Hepatocyte (in vitro differentiated cells): Measurements from ENCODE around the gene EXOC3L1. TPM values are rescaled to one million over a fixed set of nuclear protein-coding genes. Genes with fewer than 3 reads are reported as not detected.

Source experiments
- DNase-seq: peaks from one replicate; pipeline ENCODE4 v3.0.0-alpha.2; 2016; ENCODE audit warnings: low spot score
- H2AFZ ChIP-seq: fragments of 200-600 bp; sonication (generic); 2 replicates; pipeline ENCODE4 v1.6.0; 2016; ENCODE audit warnings: antibody characterized with exemption, mild to moderate bottlenecking
- H3K27ac ChIP-seq: fragments of 200-600 bp; sonication (generic); 2 replicates; pipeline ENCODE4 v1.5.1; 2016; ENCODE audit warnings: mild to moderate bottlenecking
- H3K27me3 ChIP-seq: fragments of 200-600 bp; sonication (generic); 2 replicates; pipeline ENCODE4 v1.6.1; 2016
- H3K36me3 ChIP-seq: fragments of 200-600 bp; sonication (generic); replicated peaks from 2 replicates; pipeline ENCODE4 v1.5.1; 2016; ENCODE audit warnings: low read depth; ENCODE audit not compliant: insufficient read depth
- H3K4me1 ChIP-seq: fragments of 200-600 bp; sonication (generic); 2 replicates; pipeline ENCODE4 v1.5.1; 2016; ENCODE audit warnings: mild to moderate bottlenecking, moderate library complexity; ENCODE audit not compliant: insufficient read depth
- H3K4me2 ChIP-seq: fragments of 200-600 bp; sonication (generic); 2 replicates; pipeline ENCODE4 v1.6.0; 2016
- H3K4me3 ChIP-seq: fragments of 200-600 bp; sonication (generic); 2 replicates; pipeline ENCODE4 v1.5.1; 2016; ENCODE audit warnings: mild to moderate bottlenecking
- H3K79me2 ChIP-seq: fragments of 200-600 bp; sonication (generic); 2 replicates; pipeline ENCODE4 v1.6.0; 2017; ENCODE audit warnings: mild to moderate bottlenecking
- H3K9me2 ChIP-seq: fragments of 200-600 bp; sonication (generic); replicated peaks from 2 replicates; pipeline ENCODE4 v1.6.0; 2017; ENCODE audit warnings: mild to moderate bottlenecking; ENCODE audit not compliant: insufficient read depth
- H3K9me3 ChIP-seq: fragments of 200-600 bp; sonication (generic); 2 replicates; pipeline ENCODE4 v1.5.1; 2016; ENCODE audit warnings: low read depth, mild to moderate bottlenecking
- H4K20me1 ChIP-seq: fragments of 200-600 bp; sonication (generic); 2 replicates; pipeline ENCODE4 v1.6.0; 2016; ENCODE audit warnings: mild to moderate bottlenecking; ENCODE audit not compliant: insufficient read depth, poor library complexity, severe bottlenecking
- EZH2 ChIP-seq: fragments of 200-600 bp; sonication (generic); IDR thresholded peaks from 2 replicates; pipeline ENCODE4 v1.6.1; 2016; ENCODE audit warnings: antibody characterized with exemption, mild to moderate bottlenecking, borderline replicate concordance
- EZH2phosphoT487 ChIP-seq: fragments of 200-600 bp; sonication (generic); IDR thresholded peaks from one replicate; pipeline ENCODE4 v1.6.1; 2018; ENCODE audit warnings: antibody characterized with exemption, mild to moderate bottlenecking, low read depth, moderate library complexity; ENCODE audit not compliant: unreplicated experiment, severe bottlenecking
- WGBS: methylation state at CpG from one replicate; pipeline ENCODE4 v1.1.6; 2016; ENCODE audit warnings: low lambda C conversion rate; ENCODE audit errors: missing lambda C conversion rate; 5-methylcytosine and 5-hydroxymethylcytosine counted together
- polyA plus RNA-seq: library from polyadenylated mRNA; unstranded; fragments of >200 nt; fragmentation: Nextera tagmentation; extraction: Ambion mirVana; gene quantifications from 2 replicates; pipeline ENCODE4 v1.2.1, GENCODE V29; 2016
- total RNA-seq: library from RNA; depleted of rRNA; stranded (reverse); fragments of >200 nt; gene quantifications from 2 replicates; pipeline ENCODE4 v1.2.3, GENCODE V29; 2014
- TF ChIP-seq, protein P1 (sequence below): fragments of 200-600 bp; sonication (generic); IDR thresholded peaks from 2 replicates; pipeline ENCODE4 v1.5.1; 2016; ENCODE audit warnings: antibody characterized with exemption, mild to moderate bottlenecking; ENCODE audit not compliant: poor library complexity

EXOC3L1 gene
- total and polyA plus RNA-seq, 2 experiments from 2014 or later: 0.33 to 2.0 TPM

GRCh38 chr16:67186550-67186950 is 3.4 kb downstream of the EXOC3L1 start:
- Histone ChIP-seq H3K9me2 (no peaks in the 10 kb centered on the region), H3K4me1 (peaks cover 11% of the 10 kb centered on the region), H3K79me2 (peaks cover 12% of the 10 kb centered on the region), H3K36me3 (no peaks in the 10 kb centered on the region), H2AFZ (no peak overlapping the region), H4K20me1 (no peaks in the 10 kb centered on the region), H3K4me2 (no peak overlapping the region), H3K27ac (no peak overlapping the region), H3K27me3 (no peaks in the 10 kb centered on the region), H3K9me3 (no peaks in the 10 kb centered on the region), H3K4me3 (no peak overlapping the region)
- no peak for TF ChIP-seq EZH2phosphoT487
- no peak for TF ChIP-seq EZH2
- TF ChIP-seq, protein P1, sequence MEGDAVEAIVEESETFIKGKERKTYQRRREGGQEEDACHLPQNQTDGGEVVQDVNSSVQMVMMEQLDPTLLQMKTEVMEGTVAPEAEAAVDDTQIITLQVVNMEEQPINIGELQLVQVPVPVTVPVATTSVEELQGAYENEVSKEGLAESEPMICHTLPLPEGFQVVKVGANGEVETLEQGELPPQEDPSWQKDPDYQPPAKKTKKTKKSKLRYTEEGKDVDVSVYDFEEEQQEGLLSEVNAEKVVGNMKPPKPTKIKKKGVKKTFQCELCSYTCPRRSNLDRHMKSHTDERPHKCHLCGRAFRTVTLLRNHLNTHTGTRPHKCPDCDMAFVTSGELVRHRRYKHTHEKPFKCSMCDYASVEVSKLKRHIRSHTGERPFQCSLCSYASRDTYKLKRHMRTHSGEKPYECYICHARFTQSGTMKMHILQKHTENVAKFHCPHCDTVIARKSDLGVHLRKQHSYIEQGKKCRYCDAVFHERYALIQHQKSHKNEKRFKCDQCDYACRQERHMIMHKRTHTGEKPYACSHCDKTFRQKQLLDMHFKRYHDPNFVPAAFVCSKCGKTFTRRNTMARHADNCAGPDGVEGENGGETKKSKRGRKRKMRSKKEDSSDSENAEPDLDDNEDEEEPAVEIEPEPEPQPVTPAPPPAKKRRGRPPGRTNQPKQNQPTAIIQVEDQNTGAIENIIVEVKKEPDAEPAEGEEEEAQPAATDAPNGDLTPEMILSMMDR: no peak
- 33% methylated on average over 5 of the region's 5 CpGs for WGBS
- no peak for DNase-seq

- Histone ChIP-seq H3K4me1 (peaks cover 11% of the 10 kb centered on the region), H4K20me1 (no peaks in the 10 kb centered on the region), H3K27ac (no peak overlapping the region), H2AFZ (no peak overlapping the region), H3K27me3 (no peaks in the 10 kb centered on the region), H3K4me3 (no peak overlapping the region), H3K36me3 (no peaks in the 10 kb centered on the region), H3K9me2 (no peaks in the 10 kb centered on the region), H3K4me2 (peak overlapping the region; percentile 87), H3K79me2 (peaks cover 12% of the 10 kb centered on the region), H3K9me3 (no peaks in the 10 kb centered on the region)
- 16% methylated on average over 12 of the region's 12 CpGs for WGBS
- no peak for TF ChIP-seq EZH2
- TF ChIP-seq, protein P1: no peak
- no peak for TF ChIP-seq EZH2phosphoT487
- DNase-seq: no peak
Measured at GRCh38 chr16:67185651-67186134, 4.2 kb downstream of the EXOC3L1 start.

DNA sequence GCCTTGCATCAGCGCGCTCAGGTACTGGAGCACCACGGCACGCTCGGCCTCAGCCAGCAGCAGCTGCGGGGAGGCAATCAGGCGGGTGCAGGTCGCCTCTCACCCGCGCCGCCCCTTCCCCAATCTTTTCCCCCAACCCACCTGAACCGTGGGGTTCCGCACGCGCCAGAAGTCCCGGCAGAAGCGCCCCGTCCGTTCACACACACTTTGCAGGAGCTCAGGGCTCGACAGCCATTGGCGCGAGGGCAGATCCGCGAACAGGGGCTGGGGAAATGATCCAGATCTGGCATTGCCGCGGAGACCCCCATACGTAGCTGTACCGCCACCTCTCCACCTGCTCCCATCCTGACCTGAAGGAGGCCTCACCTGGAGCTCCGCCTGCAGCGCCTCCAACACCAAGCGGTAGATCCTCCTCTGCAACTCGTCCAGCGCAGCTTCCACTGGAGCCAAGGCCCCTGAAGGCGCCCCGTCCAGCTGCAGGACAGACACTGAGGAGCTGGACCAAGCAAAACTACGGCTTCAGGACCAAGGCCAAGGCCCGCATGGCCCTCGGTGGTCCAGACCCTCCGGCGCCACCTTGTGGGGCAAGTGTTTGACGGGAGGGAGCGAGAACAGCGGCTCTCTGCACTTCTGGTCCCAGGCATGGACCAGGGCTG is 4.8 kb downstream of the EXOC3L1 start:
- peak overlapping the region; percentile 87 for H3K4me2 ChIP-seq
- no peaks in the 10 kb centered on the region for H3K27me3 ChIP-seq
- no peaks in the 10 kb centered on the region for H3K36me3 ChIP-seq
- no peak overlapping the region for H2AFZ ChIP-seq
- peak; percentile 95 for DNase-seq
- WGBS: 17% methylated on average over 39 of the region's 43 CpGs
- no peak overlapping the region for H3K27ac ChIP-seq
- H3K9me3 ChIP-seq: no peaks in the 10 kb centered on the region
- H4K20me1 ChIP-seq: no peaks in the 10 kb centered on the region
- peaks cover 12% of the 10 kb centered on the region for H3K79me2 ChIP-seq
- H3K9me2 ChIP-seq: no peaks in the 10 kb centered on the region
- H3K4me3 ChIP-seq: no peak overlapping the region
- TF ChIP-seq, protein P1: peak; percentile 86
- no peak for TF ChIP-seq EZH2phosphoT487
- TF ChIP-seq EZH2: no peak
- H3K4me1 ChIP-seq: peaks cover 11% of the 10 kb centered on the region
